Kidney (tissue), 14 donors: ENCODE results near the gene CTCFL. TPM values are rescaled to one million over a fixed set of nuclear protein-coding genes. Genes with fewer than 3 reads are reported as not detected.

Experiments
- DNase-seq, 5 donors: peaks; one replicate each; pipeline ENCODE4 v3.0.0-alpha.2; 2013 to 2020
- FAIRE-seq: peaks from 2 replicates; lab custom pipeline; 2012; peaks lifted over from hg19 to GRCh38; lab: Jason Lieb, UNC
- H3K27ac ChIP-seq, 2 donors: one replicate each; pipeline ENCODE4 v1.7.0; 2013; ENCODE audit warnings: low read depth in 2 of 2, low read length in 2 of 2, inconsistent platforms in 1 of 2
- H3K27me3 ChIP-seq: one replicate; pipeline ENCODE4 v1.7.1; 2013; ENCODE audit warnings: low read length, inconsistent platforms; ENCODE audit not compliant: control insufficient read depth, insufficient read depth
- H3K36me3 ChIP-seq, 3 donors: one replicate each; pipeline versions ENCODE4 v1.7.0 to v1.7.1; 2013; ENCODE audit warnings: low read length in 3 of 3, control low read depth in 1 of 3, inconsistent platforms in 1 of 3; ENCODE audit not compliant: insufficient read depth in 3 of 3, control insufficient read depth in 2 of 3
- H3K4me1 ChIP-seq, 3 donors: one replicate each; pipeline versions ENCODE4 v1.7.0 to v1.7.1; 2013; ENCODE audit warnings: low read length in 3 of 3, inconsistent platforms in 1 of 3, low read depth in 1 of 3; ENCODE audit not compliant: control insufficient read depth in 2 of 3, insufficient read depth in 2 of 3
- H3K4me3 ChIP-seq, 3 donors: one replicate each; pipeline versions ENCODE4 v1.7.0 to v1.8.1; 2013; ENCODE audit warnings: low read length in 3 of 3, control low read depth in 1 of 3, inconsistent platforms in 1 of 3
- H3K9ac ChIP-seq, 3 donors: one replicate each; pipeline versions ENCODE4 v1.7.0 to v1.7.1; 2013; ENCODE audit warnings: low read length in 3 of 3, control low read depth in 1 of 3, inconsistent platforms in 1 of 3
- H3K9me3 ChIP-seq, 3 donors: one replicate each; pipeline versions ENCODE4 v1.7.0 to v1.7.1; 2013; ENCODE audit warnings: low read length in 3 of 3, control low read depth in 1 of 3, inconsistent platforms in 1 of 3; ENCODE audit not compliant: control insufficient read depth in 2 of 3, insufficient read depth in 1 of 3
- CTCF ChIP-seq: IDR thresholded peaks from 3 replicates; pipeline ENCODE4 v1.5.1; 2012; ENCODE audit warnings: mild to moderate bottlenecking, moderate library complexity, borderline replicate concordance; ENCODE audit not compliant: insufficient read depth; ENCODE audit errors: extremely low read depth
- intact Hi-C: fragments of 100-400 bp; cut with DNase I; formaldehyde crosslinking; loops from one replicate; pipeline ENCODE4 v1.11.1; 2022
- polyA plus RNA-seq: library from polyadenylated mRNA; stranded (reverse); fragments of 350-450 nt; fragmentation: Illumina TruSeq; extraction: RNeasy Lipid Tissue Mini Kit (QIAGEN cat#74804); gene quantifications from one replicate; pipeline ENCODE4 v1.2.3, GENCODE V29; 2014; ENCODE audit warnings: low read depth, low replicate concordance; ENCODE audit not compliant: insufficient read depth
- total RNA-seq: library from RNA; stranded (reverse); fragmentation: NEBNext Ultra II Directional; extraction: Animal tissue kit (Norgen Biotek cat#: 25700); gene quantifications from one replicate; pipeline ENCODE4 v1.2.1, GENCODE V29; 2021
- donor health status: control.
- donor health status: control.
- donor health status: control.
- donor health status: control.
- donor health status: control.
- donor health status: DM: yes; HTN: yes; CAD: no.
- donor health status: Normal renal cell carcinoma (clear cell type).

CTCFL gene
- total and polyA plus RNA-seq, 2 donors from 2014 or later = not detected

- H3K27ac ChIP-seq = peak overlapping the region; percentile 80 to 84
- intact Hi-C loops = no loop called here
- H3K4me1 ChIP-seq = peaks cover 3 to 8% (median 5%) of the 10 kb centered on the region in 3 donors
- peak overlapping the region in 2 of 3 donors; percentile 26 to 90 for H3K9ac ChIP-seq
- no peaks in the 10 kb centered on the region for H3K9me3 ChIP-seq
- H3K27me3 ChIP-seq = no peaks in the 10 kb centered on the region
- peaks cover 0 to 52% (median 31%) of the 10 kb centered on the region in 3 donors for H3K36me3 ChIP-seq
- TF ChIP-seq CTCF = no peak
- peak overlapping the region in 2 of 3 donors; percentile 76 to 78 for H3K4me3 ChIP-seq
- no peak for FAIRE-seq
- no peak for DNase-seq
Measured at GRCh38 chr20:57564180-57564802, 39.4 kb upstream of the CTCFL start.

- Histone ChIP-seq H3K9ac (peak overlapping the region in 2 of 3 donors; percentile 7 to 90), H3K36me3 (peaks cover 0 to 52% (median 31%) of the 10 kb centered on the region in 3 donors), H3K4me3 (peak overlapping the region in 2 of 3 donors; percentile 76 to 78), H3K4me1 (peaks cover 3 to 8% (median 5%) of the 10 kb centered on the region in 3 donors), H3K9me3 (no peaks in the 10 kb centered on the region), H3K27me3 (no peaks in the 10 kb centered on the region), H3K27ac (peak overlapping the region; percentile 80 to 84)
- no peak for FAIRE-seq
- no peak for DNase-seq
- TF ChIP-seq CTCF = no peak
- intact Hi-C loops = no loop called here
Measured at GRCh38 chr20:57563522-57563921, 38.6 kb upstream of the CTCFL start.

DNA sequence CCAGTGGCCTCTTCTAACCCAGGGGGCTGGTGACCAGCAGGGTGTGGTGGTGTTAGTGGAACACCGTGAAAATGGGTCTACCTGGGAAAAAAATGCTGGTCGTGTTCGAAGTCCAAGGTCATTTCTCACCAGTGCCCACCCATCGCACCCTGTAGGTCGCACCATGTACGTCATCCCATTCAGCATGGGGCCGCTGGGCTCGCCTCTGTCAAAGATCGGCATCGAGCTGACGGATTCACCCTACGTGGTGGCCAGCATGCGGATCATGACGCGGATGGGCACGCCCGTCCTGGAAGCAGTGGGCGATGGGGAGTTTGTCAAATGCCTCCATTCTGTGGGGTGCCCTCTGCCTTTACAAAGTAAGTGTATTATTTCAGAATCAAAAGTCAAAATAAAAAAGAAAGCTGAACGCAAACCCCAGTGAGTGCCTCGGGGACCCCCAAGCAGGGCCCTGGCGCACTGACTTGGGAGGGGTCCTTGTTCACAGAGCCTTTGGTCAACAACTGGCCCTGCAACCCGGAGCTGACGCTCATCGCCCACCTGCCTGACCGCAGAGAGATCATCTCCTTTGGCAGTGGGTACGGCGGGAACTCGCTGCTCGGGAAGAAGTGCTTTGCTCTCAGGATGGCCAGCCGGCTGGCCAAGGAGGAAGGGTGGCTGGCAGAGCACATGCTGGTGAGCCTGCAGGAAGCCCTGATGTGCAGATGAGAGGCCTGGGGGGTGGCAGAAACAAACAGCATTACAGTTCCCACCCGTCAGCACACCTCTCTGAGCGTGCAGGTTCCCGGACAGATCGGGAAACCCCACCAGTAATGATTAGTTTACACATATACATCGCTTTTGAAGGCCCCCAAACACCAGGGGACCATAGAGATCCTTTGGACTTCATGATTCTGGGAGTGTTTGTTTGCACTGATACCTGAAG is 37.9 kb upstream of the CTCFL start:
- Histone ChIP-seq H3K4me3 (peak overlapping the region in 2 of 3 donors; percentile 76 to 78), H3K9me3 (no peaks in the 10 kb centered on the region), H3K36me3 (peaks cover 0 to 52% (median 31%) of the 10 kb centered on the region in 3 donors), H3K27ac (peak overlapping the region; percentile 80 to 84), H3K9ac (peak overlapping the region in 2 of 3 donors; percentile 49 to 90), H3K27me3 (no peaks in the 10 kb centered on the region), H3K4me1 (peaks cover 3 to 8% (median 5%) of the 10 kb centered on the region in 3 donors)
- TF ChIP-seq CTCF = no peak
- no peak for DNase-seq
- FAIRE-seq = no peak
- intact Hi-C loops = no loop called here
